CD14-positive monocyte (primary cell): ENCODE data around the gene VPS13A. TPM values are rescaled to one million over a fixed set of nuclear protein-coding genes. Genes with fewer than 3 reads are reported as not detected.

Experiments
- DNase-seq, 3 donors: peaks; one replicate each; pipeline ENCODE4 v3.0.0-alpha.2; 2011 to 2022
- H2AFZ ChIP-seq: 2 replicates; pipeline ENCODE4 v1.6.0; 2012; ENCODE audit warnings: mild to moderate bottlenecking, low read depth, low read length, inconsistent platforms; ENCODE audit not compliant: insufficient read depth, poor library complexity, severe bottlenecking
- H3K27ac ChIP-seq, 2 donors: 1 replicate in 1 of 2; 2 replicates in 1 of 2; pipeline ENCODE4 v1.5.1; 2012 to 2013; ENCODE audit warnings: low read length in 2 of 2, control low read depth in 1 of 2, inconsistent platforms in 1 of 2, low read depth in 1 of 2, mild to moderate bottlenecking in 1 of 2
- H3K27me3 ChIP-seq, 2 donors: one replicate each; pipeline versions ENCODE4 v1.6.0 to v1.6.1; 2011 to 2013; ENCODE audit warnings: low read length in 2 of 2; ENCODE audit not compliant: control insufficient read depth in 2 of 2, insufficient read depth in 2 of 2
- H3K36me3 ChIP-seq, 2 donors: replicated peaks in 1 of 2; 1 replicate in 1 of 2; 2 replicates in 1 of 2; pipeline versions ENCODE4 v1.5.1 to v1.6.1; 2012 to 2013; ENCODE audit warnings: low read length in 2 of 2, control low read depth in 1 of 2, inconsistent platforms in 1 of 2, mild to moderate bottlenecking in 1 of 2; ENCODE audit not compliant: insufficient read depth in 2 of 2, control insufficient read depth in 1 of 2
- H3K4me1 ChIP-seq, 2 donors: 1 replicate in 1 of 2; 2 replicates in 1 of 2; pipeline versions ENCODE4 v1.5.1 to v1.6.1; 2012 to 2013; ENCODE audit warnings: low read length in 2 of 2, control low read depth in 1 of 2, inconsistent platforms in 1 of 2, mild to moderate bottlenecking in 1 of 2, moderate library complexity in 1 of 2; ENCODE audit not compliant: insufficient read depth in 2 of 2, control insufficient read depth in 1 of 2
- H3K4me2 ChIP-seq: replicated peaks from 2 replicates; pipeline ENCODE3; 2012; ENCODE audit warnings: low read length, moderate library complexity, mild to moderate bottlenecking; ENCODE audit not compliant: poor library complexity, severe bottlenecking; ENCODE audit errors: extremely low read depth
- H3K4me3 ChIP-seq, 3 experiments: fragments of 200-600 bp in 1 of 3; sonication (generic) in 1 of 3; replicated peaks in 1 of 3; 1 replicate in 2 of 3; 2 replicates in 1 of 3; pipeline ENCODE4 v1.5.1; 2011 to 2013; ENCODE audit warnings: low read length in 3 of 3, mild to moderate bottlenecking in 3 of 3, control low read depth in 2 of 3, low read depth in 2 of 3, inconsistent platforms in 1 of 3, moderate library complexity in 1 of 3
- H3K79me2 ChIP-seq: 2 replicates; pipeline ENCODE4 v1.6.0; 2012; ENCODE audit warnings: mild to moderate bottlenecking, control low read depth, inconsistent platforms, low read length, moderate library complexity; ENCODE audit not compliant: insufficient read depth
- H3K9ac ChIP-seq: 2 replicates; pipeline ENCODE4 v1.6.0; 2017; ENCODE audit warnings: low read length, mild to moderate bottlenecking; ENCODE audit not compliant: insufficient read depth, poor library complexity, severe bottlenecking
- H3K9me3 ChIP-seq, 2 donors: replicated peaks in 1 of 2; 1 replicate in 1 of 2; 2 replicates in 1 of 2; pipeline versions ENCODE4 v1.5.1 to v1.6.1; 2012 to 2013; ENCODE audit warnings: low read length in 2 of 2, control low read depth in 1 of 2; ENCODE audit not compliant: control insufficient read depth in 1 of 2, insufficient read depth in 1 of 2
- H4K20me1 ChIP-seq: 2 replicates; pipeline ENCODE4 v1.6.0; 2012; ENCODE audit warnings: mild to moderate bottlenecking, low read length, control low read depth, moderate library complexity; ENCODE audit not compliant: insufficient read depth
- H3K27ac Mint-ChIP-seq, 7 donors: one replicate each; pipeline ENCODE4 v1.8.0; 2020; ENCODE audit warnings: mild to moderate bottlenecking in 7 of 7, mixed read lengths in 7 of 7, moderate library complexity in 6 of 7, inconsistent platforms in 2 of 7
- H3K27me3 Mint-ChIP-seq, 3 donors: one replicate each; pipeline ENCODE4 v1.8.0; 2021 to 2022; ENCODE audit warnings: low read depth in 3 of 3, mild to moderate bottlenecking in 3 of 3, mixed read lengths in 3 of 3, moderate library complexity in 3 of 3, inconsistent platforms in 1 of 3
- H3K36me3 Mint-ChIP-seq, 2 donors: one replicate each; pipeline ENCODE4 v1.8.0; 2020; ENCODE audit warnings: mixed read lengths in 2 of 2, inconsistent platforms in 1 of 2, mild to moderate bottlenecking in 1 of 2
- H3K4me1 Mint-ChIP-seq: one replicate; pipeline ENCODE4 v1.8.0; 2020; ENCODE audit warnings: mild to moderate bottlenecking, mixed read lengths
- H3K4me3 Mint-ChIP-seq, 2 donors: one replicate each; pipeline ENCODE4 v1.8.0; 2020; ENCODE audit warnings: mild to moderate bottlenecking in 2 of 2, mixed read lengths in 2 of 2, moderate library complexity in 1 of 2
- H3K9me3 Mint-ChIP-seq, 7 donors: one replicate each; pipeline ENCODE4 v1.8.0; 2020 to 2022; ENCODE audit warnings: mixed read lengths in 7 of 7, mild to moderate bottlenecking in 6 of 7, moderate library complexity in 6 of 7, inconsistent platforms in 2 of 7
- CTCF ChIP-seq: fragments of 200-600 bp; IDR thresholded peaks from one replicate; pipeline ENCODE4 v1.8.0; 2022; ENCODE audit warnings: antibody characterized with exemption, mild to moderate bottlenecking
- WGBS: methylation state at CpG from one replicate; pipeline ENCODE4 v1.1.5; 2013; ENCODE audit warnings: missing lambda C conversion rate; ENCODE audit not compliant: insufficient coverage; 5-methylcytosine and 5-hydroxymethylcytosine counted together
- intact Hi-C, 2 donors: fragments of 100-400 bp; cut with micrococcal nuclease; formaldehyde crosslinking; loops; one replicate each; pipeline versions ENCODE4 v1.15.0 to v1.15.1; 2023
- polyA plus RNA-seq, 3 donors: library from polyadenylated mRNA; depleted of rRNA in 1 of 3; unstranded in 2 of 3; stranded (reverse) in 1 of 3; fragments of 300-500 nt in 2 of 3; fragments of >200 nt in 1 of 3; fragmentation: Illumina TruSeq in 2 of 3; gene quantifications; 1 replicate in 2 of 3; 2 replicates in 1 of 3; pipeline ENCODE4 v1.2.3, GENCODE V29; 2012 to 2021

Gene VPS13A
- polyA plus RNA-seq, 3 donors = 0.27 to 1.8 (median 1.1) TPM

- Mint-ChIP-seq H3K27ac (no peak overlapping the region), H3K4me3 (no peak overlapping the region), H3K27me3 (peaks cover 1 to 5% (median 4%) of the 10 kb centered on the region in 3 donors), H3K4me1 (peaks cover 26% of the 10 kb centered on the region), H3K36me3 (no peaks in the 10 kb centered on the region), H3K9me3 (peaks cover 0 to 5% (median 0%) of the 10 kb centered on the region in 7 donors)
- Histone ChIP-seq H3K4me1 (peaks cover 12 to 16% of the 10 kb centered on the region in 2 donors), H3K4me3 (no peak overlapping the region), H4K20me1 (no peaks in the 10 kb centered on the region), H2AFZ (no peak overlapping the region), H3K9me3 (no peaks in the 10 kb centered on the region), H3K27ac (no peak overlapping the region), H3K9ac (no peak overlapping the region), H3K79me2 (no peaks in the 10 kb centered on the region), H3K27me3 (no peaks in the 10 kb centered on the region), H3K4me2 (no peak overlapping the region), H3K36me3 (no peaks in the 10 kb centered on the region)
- DNase-seq = no peak
- 100% methylated on average over 1 of the region's 3 CpGs for WGBS
- intact Hi-C loops = no loop called here
- TF ChIP-seq CTCF = no peak
Observed at GRCh38 chr9:77454663-77455062, 277.3 kb downstream of the VPS13A start.

GRCh38 chr9:77455312-77455927 is 278.1 kb downstream of the VPS13A start:
- no peak overlapping the region for H3K9ac ChIP-seq
- H3K4me1 ChIP-seq = peaks cover 12 to 16% of the 10 kb centered on the region in 2 donors
- no peak overlapping the region for H3K4me2 ChIP-seq
- H3K9me3 ChIP-seq = no peaks in the 10 kb centered on the region
- H3K27ac ChIP-seq = no peak overlapping the region
- Mint-ChIP-seq H3K27me3 (peaks cover 1 to 4% (median 4%) of the 10 kb centered on the region in 3 donors), H3K4me1 (peaks cover 26% of the 10 kb centered on the region), H3K27ac (peak overlapping the region in 1 of 7 donors; percentile 5), H3K4me3 (no peak overlapping the region), H3K36me3 (no peaks in the 10 kb centered on the region), H3K9me3 (peaks cover 0 to 5% (median 0%) of the 10 kb centered on the region in 7 donors)
- H3K36me3 ChIP-seq = no peaks in the 10 kb centered on the region
- H3K27me3 ChIP-seq = no peaks in the 10 kb centered on the region
- DNase-seq = peak; percentile 23 to 36 (median 35)
- H3K79me2 ChIP-seq = no peaks in the 10 kb centered on the region
- no peak overlapping the region for H2AFZ ChIP-seq
- H3K4me3 ChIP-seq = no peak overlapping the region
- WGBS = 100% methylated on average over 2 of the region's 8 CpGs
- intact Hi-C loops = no loop called here
- TF ChIP-seq CTCF = peak; percentile 83
- H4K20me1 ChIP-seq = no peaks in the 10 kb centered on the region
